HG03039 (cell line): ENCODE data around the gene MAPK9.

Source experiments
- ATAC-seq: cut with Tn5 transposase; IDR thresholded peaks from one replicate; pipeline ENCODE4 v1.9.1; 2021; ENCODE audit warnings: mild to moderate bottlenecking, moderate library complexity; ENCODE audit not compliant: unreplicated experiment

Gene MAPK9

GRCh38 chr5:180208038-180208434 lies 83.8 kb downstream of the MAPK9 start:
- no peak for ATAC-seq

GRCh38 chr5:180207593-180207992 lies 84.3 kb downstream of the MAPK9 start:
- ATAC-seq = no peak

GRCh38 chr5:180206993-180207392 lies 84.9 kb downstream of the MAPK9 start:
- no peak for ATAC-seq

GRCh38 chr5:180205916-180206315 lies 86.0 kb downstream of the MAPK9 start:
- ATAC-seq = no peak

- no peak for ATAC-seq
Observed at GRCh38 chr5:180204276-180204819, 87.5 kb downstream of the MAPK9 start.

GRCh38 chr5:180202939-180203573 lies 88.8 kb downstream of the MAPK9 start:
- ATAC-seq = no peak

- no peak for ATAC-seq
Observed at GRCh38 chr5:180201051-180201987, 90.6 kb downstream of the MAPK9 start.

- ATAC-seq = no peak
Observed at GRCh38 chr5:180199390-180199789, 92.5 kb downstream of the MAPK9 start.

GRCh38 chr5:180198208-180198607 lies 93.7 kb downstream of the MAPK9 start:
- no peak for ATAC-seq

- ATAC-seq = no peak
Observed at GRCh38 chr5:180197016-180197702, 94.7 kb downstream of the MAPK9 start.

- no peak for ATAC-seq
Observed at GRCh38 chr5:180194410-180195345, 97.2 kb downstream of the MAPK9 start.

GRCh38 chr5:180193749-180194375 lies 98.0 kb downstream of the MAPK9 start:
- no peak for ATAC-seq

GRCh38 chr5:180191716-180192115 lies 100.2 kb downstream of the MAPK9 start:
- no peak for ATAC-seq

GRCh38 chr5:180187767-180188166 lies 104.1 kb downstream of the MAPK9 start:
- no peak for ATAC-seq
